T1000 (cell line): ENCODE measurements around the gene MICOS13.
"Not testable (repeated sequence)": the region's sequence is repeated elsewhere in the genome, so short reads cannot be mapped to it uniquely, and the experiment has no call there.

ENCODE experiments used
- DNase-seq: peaks from one replicate; lab custom pipeline; 2025; ENCODE audit warnings: mixed read lengths; lab: John Stamatoyannopoulos, UW

The MICOS13 gene

GRCh38 chr19:5700455-5701092, 20.3 kb upstream of the MICOS13 start:
- no peak for DNase-seq

DNA sequence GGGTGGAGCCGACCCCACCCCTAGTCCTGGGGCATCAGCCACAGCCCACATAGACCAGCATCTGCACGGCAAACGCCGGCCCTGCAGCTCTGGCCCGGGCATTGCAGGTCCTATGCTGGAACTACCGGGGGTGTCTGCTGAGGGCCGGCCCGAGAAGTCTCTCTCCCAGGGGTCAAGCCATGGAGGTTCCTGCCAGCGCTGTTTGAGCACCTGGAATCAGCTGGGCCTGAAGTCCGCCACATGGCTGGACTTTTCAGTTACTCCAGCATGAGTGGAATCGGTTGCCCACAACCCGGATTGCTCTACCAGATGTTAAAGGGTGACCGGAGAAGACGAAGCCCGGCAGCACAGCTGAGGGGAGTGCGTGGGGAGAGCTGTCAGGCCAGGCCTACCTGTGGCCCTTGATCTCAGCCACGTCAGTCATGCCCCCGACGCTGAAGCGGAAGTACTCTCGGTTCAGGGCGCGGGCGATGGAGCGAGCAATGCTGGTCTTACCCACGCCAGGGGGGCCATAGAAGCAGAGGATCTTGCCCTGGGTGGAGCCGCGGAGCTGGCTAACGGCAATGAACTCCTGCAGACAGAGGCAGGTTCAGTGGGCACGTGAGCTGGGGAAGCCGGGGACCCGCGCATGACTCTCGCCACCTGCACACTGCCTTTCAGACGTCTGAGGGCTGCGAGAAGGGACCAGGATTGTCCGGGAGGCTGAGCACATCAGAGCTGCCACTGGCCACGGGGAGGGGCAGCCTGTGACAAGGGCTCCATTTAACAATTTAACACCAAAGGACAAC, 18.5 kb upstream of the MICOS13 start:
- DNase-seq: no peak

- DNase-seq: no peak
These were observed 17.7 kb upstream of the MICOS13 start for GRCh38 chr19:5697890-5698634.

DNA sequence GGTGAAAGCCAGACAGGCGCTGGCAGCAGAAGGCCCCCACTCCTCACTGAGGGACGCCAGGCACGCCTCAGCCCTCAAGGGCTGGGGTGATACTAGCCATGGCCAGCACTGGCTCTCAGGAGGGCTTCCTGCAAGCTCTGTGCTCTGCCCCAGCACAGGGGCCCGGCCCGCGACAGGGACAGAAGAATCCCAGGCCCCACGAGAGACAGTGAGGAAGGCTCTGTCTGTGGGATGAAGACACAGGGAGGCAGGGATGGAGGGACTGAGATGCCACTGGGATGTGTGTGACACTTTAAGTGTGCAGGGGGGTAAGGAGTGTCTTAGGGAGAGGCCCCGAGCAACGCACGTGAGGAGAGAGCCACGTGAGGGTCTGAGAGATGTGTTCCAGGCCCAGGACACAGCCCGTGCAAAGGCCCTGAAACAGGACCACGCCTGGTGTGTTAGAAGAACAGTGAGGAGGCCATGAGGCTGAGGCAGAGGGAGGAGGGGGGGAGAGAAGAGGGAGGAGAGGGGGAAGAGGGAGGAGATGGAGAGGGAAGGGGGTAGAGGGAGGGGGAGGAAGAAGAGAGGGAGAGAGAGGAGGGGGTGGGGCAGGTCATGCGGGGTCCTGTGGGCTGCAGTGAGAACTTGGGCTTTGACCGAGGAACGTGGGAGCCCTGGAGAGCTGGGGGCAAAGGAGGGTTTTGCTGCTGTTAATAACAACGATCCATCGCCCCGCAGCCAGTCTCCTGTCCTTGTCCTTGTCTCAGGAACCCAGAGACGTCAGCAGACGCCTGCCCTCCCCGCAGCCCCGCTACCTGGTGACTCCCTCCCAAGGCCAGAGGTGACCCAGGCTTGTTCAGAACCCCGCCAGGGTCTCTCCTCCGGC, 16.9 kb upstream of the MICOS13 start:
- DNase-seq: no peak

- no peak for DNase-seq
These were observed 16.1 kb upstream of the MICOS13 start for GRCh38 chr19:5696196-5697021.

DNA sequence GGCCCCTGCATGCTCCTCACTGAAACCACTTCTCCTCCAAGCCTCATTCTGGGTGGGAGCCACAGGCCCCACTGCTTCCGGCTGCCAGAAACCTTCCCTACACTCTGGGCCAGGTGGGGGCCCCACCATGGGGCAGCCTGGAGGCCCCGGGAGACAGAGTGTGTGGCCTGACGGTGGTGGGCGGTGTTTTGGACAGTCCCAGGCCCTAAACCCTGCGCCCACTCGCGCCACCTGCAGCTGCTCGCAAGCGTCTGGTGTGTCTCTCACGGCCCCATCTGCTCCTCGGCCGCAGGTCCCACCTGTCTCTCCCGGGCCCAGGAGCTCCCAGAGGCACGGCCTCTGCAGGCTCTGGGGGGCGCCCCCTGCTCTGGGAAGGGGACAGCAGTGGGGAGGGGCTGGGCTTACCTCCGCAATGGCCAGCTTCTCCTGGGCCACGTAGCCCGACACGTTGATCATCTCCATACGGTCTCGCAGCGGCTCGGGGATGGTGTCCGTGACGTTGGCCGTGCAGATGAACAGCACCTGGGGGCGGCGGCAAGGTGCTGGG, 15.4 kb upstream of the MICOS13 start:
- DNase-seq: no peak

DNA sequence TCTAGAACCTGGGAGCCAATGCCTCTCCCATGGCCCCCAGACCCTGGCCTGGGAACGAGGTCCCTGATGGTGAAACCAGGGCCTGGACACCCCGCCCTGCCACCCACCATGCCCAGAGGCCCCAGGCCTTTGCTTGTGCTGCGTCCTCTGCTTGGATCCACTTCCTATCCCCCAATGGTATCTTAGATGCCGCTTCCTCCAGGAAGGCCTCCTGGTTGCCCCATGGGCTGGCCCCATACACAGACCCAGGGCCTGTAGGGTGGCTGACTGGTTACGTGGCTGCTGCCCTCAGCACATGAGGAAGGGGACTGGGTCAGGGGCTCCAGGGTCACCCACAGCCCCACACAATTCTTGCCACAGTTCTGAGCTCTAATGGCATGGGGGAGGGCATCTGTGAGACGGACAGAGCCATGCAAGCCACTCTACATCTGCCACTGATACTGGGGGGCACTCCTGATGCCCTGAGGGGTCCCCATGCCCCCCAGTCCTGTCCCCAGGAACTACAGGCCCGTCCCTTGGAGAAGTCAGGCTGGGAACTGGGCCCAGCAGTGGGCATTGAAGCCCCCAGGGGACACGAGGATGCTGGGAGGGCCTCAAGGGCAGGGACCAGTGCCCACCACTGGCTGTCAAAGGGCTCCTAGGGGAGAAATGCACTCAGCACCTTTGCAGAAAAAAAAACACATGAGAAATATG, 14.8 kb upstream of the MICOS13 start:
- no peak for DNase-seq

DNA sequence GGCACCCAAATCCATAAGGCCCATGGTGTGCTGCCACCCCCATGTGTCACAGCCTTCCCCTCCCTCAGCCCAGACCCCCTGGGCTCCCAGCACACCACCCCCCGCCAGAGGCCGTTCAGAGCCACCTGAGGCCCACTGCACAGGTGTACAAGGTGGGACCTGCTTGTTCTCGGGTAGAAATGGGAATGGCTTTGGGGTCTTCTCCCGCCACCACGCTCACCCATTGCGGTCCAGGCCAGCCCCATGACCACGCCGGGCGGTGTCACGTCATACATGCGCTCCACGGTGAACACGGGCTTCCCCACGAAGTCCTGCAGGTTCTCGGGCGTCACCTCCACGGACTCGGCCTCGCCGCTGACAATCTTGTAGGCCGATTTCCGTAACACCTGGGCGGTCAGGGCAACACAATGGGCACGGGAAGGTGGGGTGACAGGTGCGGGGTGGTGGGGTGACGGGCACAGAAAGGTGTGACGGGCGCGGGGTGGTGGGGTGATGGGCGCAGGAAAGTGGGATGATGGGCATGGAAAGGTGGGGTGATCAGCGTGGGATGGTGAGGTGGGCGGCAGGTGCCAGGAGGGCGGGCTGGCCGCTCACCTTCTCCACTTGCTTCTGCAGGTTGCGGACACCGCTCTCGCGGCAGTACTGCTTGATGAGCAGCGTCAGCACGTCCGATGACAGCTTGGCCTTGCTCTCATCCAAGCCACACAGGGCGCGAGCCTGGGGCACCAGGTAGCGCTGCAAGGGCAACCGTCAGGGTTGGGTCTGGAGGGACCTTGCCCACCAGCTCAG, 14.0 kb upstream of the MICOS13 start:
- no peak for DNase-seq

DNA sequence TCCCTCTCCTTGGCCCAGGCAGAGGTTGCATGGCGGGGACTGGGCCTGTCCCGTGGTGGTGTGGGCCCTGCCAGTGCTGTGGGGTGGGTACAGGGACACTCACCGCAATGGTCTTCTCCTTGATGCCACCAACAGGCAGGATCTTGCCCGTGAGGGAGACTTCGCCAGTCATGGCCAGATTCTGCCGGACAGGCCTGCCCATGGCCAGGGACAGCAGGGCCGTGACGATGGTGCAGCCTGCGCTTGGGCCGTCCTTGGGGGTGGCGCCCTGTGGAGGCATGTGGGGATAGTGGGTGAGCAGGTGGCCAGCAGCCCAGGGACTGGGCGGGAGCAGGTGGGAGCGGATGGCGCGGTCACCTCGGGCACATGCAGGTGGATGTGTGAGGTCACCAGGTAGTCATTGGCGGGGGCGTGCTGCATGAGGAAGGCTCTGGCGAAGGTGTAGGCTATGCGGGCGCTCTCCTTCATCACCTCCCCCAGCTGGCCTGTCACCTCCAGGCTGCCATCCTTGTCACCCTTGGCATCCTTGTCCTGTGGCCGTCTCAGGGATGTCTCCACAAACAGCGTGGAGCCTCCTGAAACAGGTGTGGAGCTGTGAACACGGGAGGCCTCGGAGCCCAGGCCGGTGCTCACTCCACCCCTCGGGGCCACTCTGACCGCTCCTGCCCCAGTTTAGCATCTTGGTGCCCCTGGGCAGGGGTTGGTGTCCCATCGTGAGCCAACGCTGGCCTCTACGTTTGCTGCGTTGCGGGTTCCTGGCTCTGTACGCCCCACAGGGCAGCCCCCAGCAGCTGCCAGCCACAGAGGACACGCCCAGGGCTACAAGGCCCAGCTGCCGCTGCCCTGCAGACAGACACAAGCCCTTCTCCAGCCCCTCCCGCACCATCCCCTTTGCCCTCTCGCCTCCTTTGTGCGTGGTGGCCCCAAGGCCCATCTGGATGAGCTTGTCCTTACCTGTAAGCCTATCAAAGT, 13.2 kb upstream of the MICOS13 start:
- DNase-seq: no peak

DNA sequence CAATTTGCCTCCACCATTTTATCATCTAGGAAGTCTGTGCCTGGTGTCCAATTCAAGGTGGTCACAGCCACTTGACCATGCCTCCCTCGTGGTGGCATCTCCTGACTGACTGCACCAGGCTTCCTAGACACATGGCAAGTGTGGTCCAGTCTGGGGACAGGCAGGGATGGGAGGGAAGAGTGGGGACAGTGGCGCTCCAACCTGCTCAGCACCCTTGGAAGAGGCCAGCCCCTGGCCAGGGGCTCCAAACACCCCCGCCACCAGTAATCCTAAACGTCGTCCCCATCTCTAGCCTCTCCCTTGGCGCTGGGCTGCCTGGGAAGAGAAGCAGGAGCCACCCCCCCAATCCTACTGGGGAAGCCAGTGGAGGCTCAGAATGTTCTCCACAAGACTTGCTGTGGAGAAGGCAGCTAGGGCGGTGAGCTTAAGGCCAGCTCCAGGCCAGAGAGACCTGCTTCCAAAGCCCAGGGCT, 12.4 kb upstream of the MICOS13 start:
- DNase-seq: no peak

GRCh38 chr19:5691822-5692722, 11.8 kb upstream of the MICOS13 start:
- no peak for DNase-seq

DNA sequence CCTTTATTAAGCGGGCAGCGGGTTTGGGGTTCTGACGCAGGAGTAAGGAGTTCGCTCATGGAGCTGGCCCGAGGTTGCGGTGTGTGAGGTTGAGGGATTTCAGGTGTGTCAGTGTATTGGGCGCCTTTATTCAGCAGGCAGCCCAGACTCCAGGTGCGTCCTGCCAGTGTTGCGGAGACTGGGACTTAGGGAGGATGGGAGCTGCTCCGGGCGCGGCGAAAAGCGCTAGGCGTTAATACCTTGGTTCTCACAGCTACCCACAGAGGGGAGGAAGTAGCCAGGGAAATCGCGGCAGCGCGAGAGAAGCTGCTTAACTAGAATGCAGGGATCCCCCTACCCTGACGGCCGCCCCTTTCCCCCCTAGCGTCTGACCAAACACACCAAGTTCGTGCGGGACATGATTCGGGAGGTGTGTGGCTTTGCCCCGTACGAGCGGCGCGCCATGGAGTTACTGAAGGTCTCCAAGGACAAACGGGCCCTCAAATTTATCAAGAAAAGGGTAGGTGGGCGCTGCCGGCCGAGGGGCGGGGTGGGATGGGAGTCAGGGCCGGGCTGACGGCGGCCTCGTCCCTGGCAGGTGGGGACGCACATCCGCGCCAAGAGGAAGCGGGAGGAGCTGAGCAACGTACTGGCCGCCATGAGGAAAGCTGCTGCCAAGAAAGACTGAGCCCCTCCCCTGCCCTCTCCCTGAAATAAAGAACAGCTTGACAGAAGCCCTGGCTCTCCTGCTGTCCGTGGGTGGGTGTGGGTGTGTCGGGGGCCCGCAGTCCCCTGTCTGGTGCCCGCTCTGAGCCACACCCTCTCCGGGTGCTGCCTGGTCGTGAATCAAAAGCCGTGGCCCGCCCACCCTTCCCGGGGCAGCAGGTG, 10.9 kb upstream of the MICOS13 start:
- no peak for DNase-seq

DNA sequence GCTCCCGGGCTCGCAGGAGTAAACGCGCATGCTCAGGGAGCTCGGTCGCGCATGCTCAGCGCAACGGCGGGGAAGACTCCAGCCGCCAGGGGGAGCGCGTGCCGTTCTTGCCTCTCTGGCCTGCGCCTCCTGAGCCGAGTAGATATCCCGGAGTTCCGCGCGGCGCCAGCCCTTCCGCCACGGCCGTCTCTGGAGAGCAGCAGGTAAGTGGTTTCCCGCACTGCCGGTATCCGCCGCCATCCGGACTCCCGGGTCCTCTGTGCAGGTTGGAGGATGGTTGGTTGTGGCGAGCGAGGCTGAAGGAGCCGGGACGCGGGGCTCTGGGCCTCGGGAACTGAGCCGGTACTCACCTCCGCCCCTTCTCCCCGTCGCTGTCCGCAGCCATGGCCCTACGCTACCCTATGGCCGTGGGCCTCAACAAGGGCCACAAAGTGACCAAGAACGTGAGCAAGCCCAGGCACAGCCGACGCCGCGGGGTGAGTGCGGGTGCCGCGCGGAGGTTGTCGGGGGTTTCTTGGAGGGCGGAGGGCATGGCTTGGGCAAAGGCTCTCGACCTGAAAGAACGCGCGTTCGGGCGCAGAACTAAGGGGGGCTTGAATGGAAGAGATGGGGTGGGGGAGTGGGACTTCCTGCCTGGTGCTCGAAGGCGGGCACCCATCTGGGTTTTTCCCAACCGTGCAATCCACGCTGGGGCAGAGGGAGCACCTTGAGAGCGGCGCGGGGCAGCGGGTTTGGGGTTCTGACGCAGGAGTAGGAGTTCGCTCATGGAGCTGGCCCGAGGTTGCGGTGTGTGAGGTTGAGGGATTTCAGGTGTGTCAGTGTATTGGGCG, 10.0 kb upstream of the MICOS13 start, which contains the start of gene RPL36:
Gene RPL36 (plus strand): TSS at position 171 of the 830 bp plus-strand sequence. CDS start 213 bp downstream, at position 384.
- peak; percentile 97 for DNase-seq

DNA sequence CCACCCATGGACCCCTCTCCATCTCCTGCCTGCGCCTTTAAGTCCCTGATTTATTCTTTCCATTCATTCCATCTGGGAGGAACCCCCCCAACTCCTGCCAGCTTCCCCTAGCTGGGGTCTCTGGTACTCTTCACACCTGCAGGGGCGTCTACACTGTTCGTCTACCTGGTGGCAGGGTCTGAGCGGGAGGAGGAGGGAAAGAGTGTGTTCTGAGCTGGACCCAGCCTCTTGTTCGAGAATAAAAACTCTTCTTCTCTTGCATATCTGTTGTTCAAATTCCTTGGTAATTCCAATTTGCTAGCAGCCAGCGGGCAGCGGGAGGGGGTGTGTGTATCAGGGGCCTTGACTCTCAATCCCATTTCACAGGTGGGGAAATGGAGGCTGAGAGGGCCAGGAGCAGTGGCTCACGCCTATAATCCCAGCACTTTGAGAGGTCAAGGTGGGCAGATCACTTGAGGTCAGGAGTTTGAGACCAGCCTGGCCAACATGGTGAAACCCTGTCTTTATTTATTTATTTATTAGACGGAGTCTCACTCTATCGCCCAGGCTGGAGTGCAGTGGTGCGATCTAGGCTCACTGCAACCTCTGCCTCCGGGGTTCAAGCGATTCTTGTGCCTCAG, 8.1 kb upstream of the MICOS13 start:
- DNase-seq: not testable (repeated sequence)
